Sigmoid colon (tissue), 7 donors: ENCODE results near the gene RNH1. TPM values are rescaled to one million over a fixed set of nuclear protein-coding genes. Genes with fewer than 3 reads are reported as not detected.

Experiments
- DNase-seq: peaks from one replicate; pipeline ENCODE4 v3.0.0-alpha.2; 2019
- H3K27ac ChIP-seq, 4 donors: fragments of 200-600 bp; sonication (generic); one replicate each; pipeline ENCODE4 v1.5.1; 2016 to 2019; ENCODE audit warnings: mild to moderate bottlenecking in 1 of 4
- H3K27me3 ChIP-seq, 3 donors: fragments of 200-600 bp; sonication (generic); one replicate each; pipeline ENCODE4 v1.5.1; 2019; ENCODE audit warnings: mild to moderate bottlenecking in 1 of 3
- H3K36me3 ChIP-seq, 4 donors: fragments of 200-600 bp; sonication (generic); one replicate each; pipeline ENCODE4 v1.5.1; 2016 to 2019
- H3K4me1 ChIP-seq, 4 donors: fragments of 200-600 bp; sonication (generic); one replicate each; pipeline ENCODE4 v1.5.1; 2017 to 2019
- H3K4me3 ChIP-seq, 4 donors: fragments of 200-600 bp; sonication (generic); one replicate each; pipeline ENCODE4 v1.5.1; 2017 to 2019; ENCODE audit warnings: mild to moderate bottlenecking in 2 of 4, moderate library complexity in 1 of 4
- H3K9me3 ChIP-seq, 4 donors: fragments of 200-600 bp in 3 of 4; sonication (generic) in 3 of 4; one replicate each; pipeline versions ENCODE4 v1.5.1 to v1.6.1; 2013 to 2019
- CTCF ChIP-seq, 4 experiments: fragments of 450-650 bp in 3 of 4; fragments of 200-600 bp in 1 of 4; IDR thresholded peaks; one replicate each; pipeline ENCODE4 v1.5.1; 2016 to 2019; ENCODE audit warnings: antibody characterized with exemption in 4 of 4, mild to moderate bottlenecking in 3 of 4, moderate library complexity in 2 of 4
- EP300 ChIP-seq, 4 donors: sonication (generic); formaldehyde crosslinking; IDR thresholded peaks; one replicate each; pipeline ENCODE4 v1.6.1; 2017; ENCODE audit warnings: antibody characterized with exemption in 4 of 4
- POLR2A ChIP-seq, 2 donors: fragments of 450-650 bp; IDR thresholded peaks; one replicate each; pipeline ENCODE4 v1.6.1; 2016; ENCODE audit warnings: antibody characterized with exemption in 2 of 2, mild to moderate bottlenecking in 2 of 2, moderate library complexity in 2 of 2
- POLR2AphosphoS5 ChIP-seq, 4 donors: sonication (generic); formaldehyde crosslinking; IDR thresholded peaks; one replicate each; pipeline ENCODE4 v1.6.1; 2017; ENCODE audit warnings: antibody characterized with exemption in 4 of 4
- WGBS, 2 donors: extraction: QIAGEN DNeasy Blood & Tissue Kit; methylation state at CpG; one replicate each; pipeline ENCODE4 v1.1.7; 2013; 5-methylcytosine and 5-hydroxymethylcytosine counted together
- intact Hi-C: fragments of 100-400 bp; cut with DNase I; formaldehyde crosslinking; loops from one replicate; pipeline ENCODE4 v1.15.1; 2023
- polyA plus RNA-seq, 3 donors: library from polyadenylated mRNA; stranded (reverse); fragments of 200-250 nt; gene quantifications; one replicate each; pipeline ENCODE4 v1.2.3, GENCODE V29; 2013
- total RNA-seq, 4 donors: library from RNA; depleted of rRNA; stranded (reverse); fragments of >200 nt; gene quantifications; one replicate each; pipeline ENCODE4 v1.1.0, GENCODE V29; 2016
- donor health status: healthy with polysubstance abuse.
- donor health status: Bipolar disorder and iron deficiency.
- donor health status: healthy.

Gene RNH1
- total and polyA plus RNA-seq, 7 donors = 101 to 210 (median 150) TPM

- DNase-seq = no peak
- intact Hi-C loops = no loop called here
- H3K4me3 ChIP-seq = no peak overlapping the region
- no peaks in the 10 kb centered on the region for H3K27me3 ChIP-seq
- peaks cover 43 to 86% (median 58%) of the 10 kb centered on the region in 4 donors for H3K36me3 ChIP-seq
- H3K27ac ChIP-seq = no peak overlapping the region
- WGBS, 2 donors = 90% methylated on average over 37 of the region's 37 CpGs
- no peaks in the 10 kb centered on the region for H3K4me1 ChIP-seq
- TF ChIP-seq EP300 (IDR thresholded peaks at IDR 0.05) = no peak
- no peak for TF ChIP-seq POLR2AphosphoS5 (IDR thresholded peaks at IDR 0.05)
- TF ChIP-seq POLR2A (IDR thresholded peaks at IDR 0.05) = no peak
- no peak for TF ChIP-seq CTCF (IDR thresholded peaks at IDR 0.05)
- H3K9me3 ChIP-seq = no peaks in the 10 kb centered on the region
Measured at GRCh38 chr11:494761-495536, 12.1 kb downstream of the RNH1 start.

- 63 to 82% methylated on average over 32 of the region's 32 CpGs for WGBS, 2 donors
- Histone ChIP-seq H3K27me3 (no peaks in the 10 kb centered on the region), H3K36me3 (peaks cover 21 to 71% (median 35%) of the 10 kb centered on the region in 4 donors), H3K9me3 (no peaks in the 10 kb centered on the region), H3K4me3 (no peak overlapping the region), H3K27ac (no peak overlapping the region), H3K4me1 (no peaks in the 10 kb centered on the region)
- no peak for DNase-seq
- intact Hi-C loops = no loop called here
- peak in 1 of 4 donors; percentile 7 for TF ChIP-seq POLR2AphosphoS5 (IDR thresholded peaks at IDR 0.05)
- no peak for TF ChIP-seq POLR2A (IDR thresholded peaks at IDR 0.05)
Measured at GRCh38 chr11:492427-493226, 14.4 kb downstream of the RNH1 start.

- 87 to 92% methylated on average over 7 of the region's 7 CpGs for WGBS, 2 donors
- Histone ChIP-seq H3K27me3 (no peaks in the 10 kb centered on the region), H3K4me3 (no peak overlapping the region), H3K36me3 (peaks cover 17 to 61% (median 27%) of the 10 kb centered on the region in 4 donors), H3K4me1 (no peaks in the 10 kb centered on the region), H3K9me3 (no peaks in the 10 kb centered on the region), H3K27ac (no peak overlapping the region)
- TF ChIP-seq CTCF (IDR thresholded peaks at IDR 0.05) (no peak), POLR2A (IDR thresholded peaks at IDR 0.05) (no peak), POLR2AphosphoS5 (IDR thresholded peaks at IDR 0.05) (no peak), EP300 (IDR thresholded peaks at IDR 0.05) (no peak)
- DNase-seq = no peak
- intact Hi-C loops = no loop called here
Measured at GRCh38 chr11:491358-491757, 15.7 kb downstream of the RNH1 start.

- peaks cover 17 to 56% (median 26%) of the 10 kb centered on the region in 4 donors for H3K36me3 ChIP-seq
- DNase-seq = no peak
- H3K4me1 ChIP-seq = no peaks in the 10 kb centered on the region
- H3K9me3 ChIP-seq = no peaks in the 10 kb centered on the region
- no peak overlapping the region for H3K4me3 ChIP-seq
- 94% methylated on average over 15 of the region's 15 CpGs for WGBS, 2 donors
- intact Hi-C loops = no loop called here
- no peaks in the 10 kb centered on the region for H3K27me3 ChIP-seq
- TF ChIP-seq POLR2A (IDR thresholded peaks at IDR 0.05) = no peak
- no peak for TF ChIP-seq EP300 (IDR thresholded peaks at IDR 0.05)
- no peak for TF ChIP-seq POLR2AphosphoS5 (IDR thresholded peaks at IDR 0.05)
- TF ChIP-seq CTCF (IDR thresholded peaks at IDR 0.05) = no peak
- no peak overlapping the region for H3K27ac ChIP-seq
Measured at GRCh38 chr11:490930-491260, 16.1 kb downstream of the RNH1 start.

- TF ChIP-seq CTCF (IDR thresholded peaks at IDR 0.05) = no peak
- TF ChIP-seq POLR2AphosphoS5 (IDR thresholded peaks at IDR 0.05) = no peak
- no peak for TF ChIP-seq POLR2A (IDR thresholded peaks at IDR 0.05)
- TF ChIP-seq EP300 (IDR thresholded peaks at IDR 0.05) = no peak
- H3K27ac ChIP-seq = no peak overlapping the region
- H3K36me3 ChIP-seq = peaks cover 17 to 51% (median 26%) of the 10 kb centered on the region in 4 donors
- DNase-seq = no peak
- intact Hi-C loops = no loop called here
- no peaks in the 10 kb centered on the region for H3K27me3 ChIP-seq
- H3K9me3 ChIP-seq = no peaks in the 10 kb centered on the region
- no peaks in the 10 kb centered on the region for H3K4me1 ChIP-seq
- WGBS, 2 donors = 94 to 96% methylated on average over 38 of the region's 38 CpGs
- no peak overlapping the region for H3K4me3 ChIP-seq
Measured at GRCh38 chr11:490186-490929, 16.7 kb downstream of the RNH1 start.
